Right ventricle myocardium inferior (tissue), 1 donor: ENCODE measurements around the gene AKNAD1. TPM values are rescaled to one million over a fixed set of nuclear protein-coding genes. Genes with fewer than 3 reads are reported as not detected.
"Not testable (repeated sequence)": the region's sequence is repeated elsewhere in the genome, so short reads cannot be mapped to it uniquely, and the experiment has no call there.

Experiments
- ATAC-seq: fragments of 200-7000 bp; cut with Tn5 transposase; one replicate; pipeline ENCODE4 v1.9.1; 2020; ENCODE audit warnings: mild to moderate bottlenecking, moderate library complexity
- DNase-seq: peaks from one replicate; pipeline ENCODE4 v3.0.0; 2021; ENCODE audit errors: missing footprints
- intact Hi-C: fragments of 100-400 bp; cut with DNase I; formaldehyde crosslinking; loops from one replicate; pipeline ENCODE4 v1.11.0; 2022
- long read RNA-seq: library from polyadenylated mRNA; unstranded; transcript quantifications from one replicate; pipeline ENCODE4 v2.0.0, GENCODE V29; 2021
- total RNA-seq: library from RNA; stranded (reverse); fragmentation: NEBNext Ultra II Directional; extraction: Animal tissue kit (Norgen Biotek cat#: 25700); gene quantifications from one replicate; pipeline ENCODE4 v1.2.1, GENCODE V29; 2021
- donor health status: DM: no; HTN: yes; CAD: no; lungs with severe emphysema.

The AKNAD1 gene, protein sequence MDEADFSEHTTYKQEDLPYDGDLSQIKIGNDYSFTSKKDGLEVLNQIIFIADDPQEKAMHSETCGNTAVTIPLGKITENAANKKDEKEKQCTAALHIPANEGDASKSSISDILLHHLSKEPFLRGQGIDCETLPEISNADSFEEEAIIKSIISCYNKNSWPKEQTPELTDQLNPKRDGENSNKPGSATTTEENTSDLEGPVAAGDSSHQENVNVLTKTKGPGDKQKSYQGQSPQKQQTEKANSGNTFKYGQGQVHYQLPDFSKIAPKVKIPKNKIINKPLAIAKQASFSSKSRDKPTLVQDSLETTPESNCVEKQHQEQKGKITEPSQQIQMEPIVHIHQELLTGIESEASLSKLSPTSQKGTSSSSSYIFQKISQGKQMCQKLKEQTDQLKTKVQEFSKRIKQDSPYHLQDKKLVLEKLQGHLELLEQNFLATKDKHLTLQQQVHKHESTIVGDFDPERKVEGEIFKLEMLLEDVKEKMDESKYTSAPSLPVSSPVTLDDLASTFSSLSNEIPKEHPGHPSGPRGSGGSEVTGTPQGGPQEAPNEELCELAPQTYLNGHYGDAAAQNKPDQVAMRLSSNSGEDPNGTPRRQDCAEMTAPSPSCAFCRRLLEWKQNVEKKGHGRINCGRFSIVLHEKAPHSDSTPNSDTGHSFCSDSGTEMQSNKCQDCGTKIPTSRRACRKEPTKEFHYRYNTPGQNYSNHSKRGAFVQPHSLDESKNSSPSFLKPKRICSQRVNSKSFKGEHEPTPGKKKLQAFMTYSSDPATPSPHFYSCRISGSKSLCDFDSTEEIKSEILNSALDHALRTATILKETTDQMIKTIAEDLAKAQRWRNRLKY
- not detected for total RNA-seq
- long read RNA-seq, result 0 reads

DNA sequence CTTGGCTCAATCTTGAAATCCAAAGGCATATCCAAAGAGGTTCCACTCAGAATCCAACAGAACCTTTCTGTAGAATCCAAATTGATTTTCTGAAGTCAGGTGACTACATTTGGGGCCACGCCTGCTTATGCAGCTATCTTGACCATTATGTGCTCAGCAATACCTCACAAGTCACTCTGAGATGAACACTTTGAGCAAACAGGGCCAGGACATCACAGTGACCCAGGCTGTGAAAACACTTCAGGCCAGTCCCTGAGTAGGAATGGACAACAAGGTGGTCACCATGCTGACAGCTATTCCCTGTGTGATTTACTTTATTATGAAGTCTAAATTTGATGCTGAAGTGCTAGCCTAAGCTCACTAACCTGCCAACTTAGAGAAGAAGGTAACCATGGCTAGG, at the start of gene AKNAD1:
AKNAD1 (minus strand) TSS at position 101 of the 400 bp plus-strand sequence. CDS start 4,430 bp downstream, outside the sequence.
- ATAC-seq (no peak), DNase-seq (no peak)
- intact Hi-C loops, result no loop called here

DNA sequence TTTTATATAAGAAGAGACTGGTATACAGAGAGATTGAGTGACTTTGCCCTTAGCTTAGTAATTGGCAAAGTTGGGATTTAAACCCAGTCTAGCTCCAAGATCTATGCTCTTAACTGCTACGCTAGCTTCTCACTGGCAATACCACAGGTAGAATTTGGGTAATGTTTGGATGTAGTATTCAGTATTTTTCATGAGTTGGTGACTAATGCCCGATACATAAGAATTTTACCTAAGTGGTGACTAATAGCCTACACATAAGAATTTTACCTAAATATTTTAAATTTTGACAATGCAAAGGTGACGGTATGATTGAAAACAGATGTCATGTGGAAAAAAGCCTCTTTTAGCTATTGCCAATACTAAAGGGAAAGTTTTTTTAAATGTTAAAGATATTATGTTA, 44.2 kb upstream of the AKNAD1 start:
- no peak for ATAC-seq
- intact Hi-C loops, result no loop called here
- DNase-seq, result no peak

DNA sequence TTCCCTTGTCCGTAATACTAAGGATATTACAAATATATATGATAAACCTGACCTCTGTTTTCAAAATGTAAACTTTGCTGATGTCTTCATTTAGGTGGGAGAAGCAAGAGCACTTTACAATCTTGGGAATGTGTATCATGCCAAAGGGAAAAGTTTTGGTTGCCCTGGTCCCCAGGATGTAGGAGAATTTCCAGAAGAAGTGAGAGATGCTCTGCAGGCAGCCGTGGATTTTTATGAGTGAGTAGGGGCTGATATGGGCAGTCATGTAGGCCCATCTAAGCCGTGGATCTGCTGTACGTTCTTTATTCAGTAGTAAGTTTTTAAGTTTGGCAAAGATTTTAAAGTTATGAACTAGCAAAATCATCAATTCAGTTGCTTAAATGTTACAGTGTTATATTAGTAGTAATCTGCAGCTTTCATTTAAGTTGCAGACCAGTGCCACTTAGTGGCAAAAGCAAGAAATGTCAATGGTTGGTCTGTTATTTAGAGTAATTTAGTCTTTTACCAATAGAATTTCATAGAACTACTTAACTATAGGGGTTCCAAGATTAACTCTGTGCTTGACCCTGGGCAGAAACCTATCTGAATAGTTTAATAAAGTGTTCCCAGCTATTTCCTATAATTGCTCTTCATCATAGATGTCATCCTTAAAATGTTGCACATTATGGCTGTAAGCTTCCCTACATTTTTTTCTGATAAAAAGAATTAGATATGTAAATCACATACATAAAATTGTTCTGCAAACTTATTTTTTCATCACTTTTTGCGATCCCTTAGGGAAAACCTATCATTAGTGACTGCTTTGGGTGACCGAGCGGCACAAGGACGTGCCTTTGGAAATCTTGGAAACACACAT, 41.2 kb upstream of the AKNAD1 start:
- intact Hi-C loops, result loop anchor here (1.0 kb wide), 1 partner anchor 71 kb away; no protein-coding TSS in a partner anchor
- DNase-seq (no peak), ATAC-seq (peak; percentile 68)

DNA sequence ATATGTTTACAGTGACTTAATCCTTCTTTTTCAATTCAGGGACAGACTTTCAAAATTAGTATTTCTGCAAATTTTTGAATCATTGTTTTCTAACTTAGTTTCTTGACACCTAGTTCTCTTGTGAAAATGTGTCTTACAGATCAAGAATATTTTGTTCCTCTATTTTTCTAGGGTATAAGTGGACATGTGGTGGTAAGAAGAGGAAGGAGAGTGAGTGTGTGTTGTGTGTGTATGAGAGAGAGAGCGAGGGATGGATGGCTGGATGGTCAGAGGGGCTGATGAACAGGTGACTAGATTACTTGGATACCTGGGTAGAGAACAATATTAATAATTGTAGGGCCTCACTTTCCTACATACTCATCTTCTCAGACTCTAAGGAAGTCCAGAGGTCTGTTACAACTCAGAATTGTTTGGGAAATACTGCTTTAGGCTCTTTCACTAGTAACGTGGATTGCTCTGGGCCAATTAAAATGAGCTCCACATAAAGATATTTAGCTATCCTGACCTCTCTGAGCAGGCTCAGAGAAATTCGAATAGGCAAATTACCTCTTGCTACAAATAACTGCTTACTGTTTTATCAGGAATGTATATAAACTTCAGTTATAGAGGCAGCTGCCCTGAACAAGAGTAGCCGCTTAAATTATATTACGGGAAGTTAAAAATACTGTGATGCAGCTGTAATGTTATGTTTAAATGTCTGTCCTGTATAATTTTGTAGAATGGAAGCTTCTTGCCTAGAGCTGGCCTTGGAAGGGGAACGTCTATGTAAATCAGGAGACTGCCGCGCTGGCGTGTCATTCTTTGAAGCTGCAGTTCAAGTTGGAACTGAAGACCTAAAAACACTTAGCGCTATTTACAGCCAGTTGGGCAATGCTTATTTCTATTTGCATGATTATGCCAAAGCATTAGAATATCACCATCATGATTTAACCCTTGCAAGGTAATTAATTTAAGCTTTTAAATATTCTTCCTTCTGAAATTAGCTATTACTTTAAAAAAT, 39.6 kb upstream of the AKNAD1 start:
- DNase-seq (no peak), ATAC-seq (no peak)
- intact Hi-C loops, result no loop called here

DNA sequence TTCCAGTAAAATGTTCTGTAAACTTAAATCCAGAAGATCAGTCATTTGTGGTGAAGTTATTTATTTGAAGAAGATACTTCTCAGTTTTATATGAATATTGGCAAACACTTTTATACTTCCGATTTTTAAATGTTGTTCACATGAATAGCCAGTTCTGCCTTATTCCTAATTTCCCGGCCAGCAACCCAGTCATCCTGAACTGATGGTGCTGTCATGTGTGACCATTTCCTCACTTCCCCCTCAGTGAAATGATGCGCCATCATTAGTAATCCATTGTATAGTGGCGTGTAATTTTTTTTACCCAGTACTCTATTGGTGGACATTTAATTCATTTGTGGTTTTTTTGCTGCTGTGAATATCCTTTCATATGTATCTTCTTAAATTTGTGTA, 36.2 kb upstream of the AKNAD1 start:
- DNase-seq (no peak), ATAC-seq (no peak)
- intact Hi-C loops, result no loop called here

DNA sequence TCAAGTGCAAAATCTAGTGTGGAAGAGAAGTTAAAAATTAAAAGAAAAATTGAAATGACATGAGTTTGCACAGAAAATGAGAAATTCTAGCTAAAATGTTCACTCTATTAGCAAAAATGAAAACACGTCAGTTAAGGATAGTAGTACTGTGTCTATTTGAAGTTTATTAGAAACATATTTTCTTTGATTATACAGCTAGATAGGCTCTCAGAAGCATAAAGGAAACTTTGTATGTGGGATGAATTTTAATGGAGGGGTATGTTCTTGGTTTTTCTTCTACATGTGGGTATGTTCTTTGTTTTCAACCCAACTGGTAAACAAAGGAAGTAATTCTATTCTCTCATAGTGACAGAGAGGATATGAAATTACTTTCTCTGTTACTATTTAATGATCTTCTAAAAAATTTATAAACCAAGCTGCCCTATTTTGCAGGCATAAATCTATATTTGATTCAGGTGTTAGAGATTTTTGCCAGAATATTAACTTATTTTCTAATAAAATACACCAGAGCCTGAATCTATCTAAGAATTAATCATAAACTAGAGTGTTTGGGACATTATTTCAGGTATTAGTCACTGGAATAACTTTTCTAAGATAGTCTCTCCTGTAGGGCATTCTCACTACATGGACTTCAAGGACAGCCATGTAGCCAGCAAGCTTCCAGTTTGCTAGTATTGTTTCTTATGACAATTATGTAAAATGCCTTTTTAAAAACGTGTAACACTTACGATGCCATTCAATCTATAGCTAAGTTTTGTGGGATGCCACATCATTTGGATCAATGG, 35.7 kb upstream of the AKNAD1 start:
- no peak for DNase-seq
- intact Hi-C loops, result no loop called here
- no peak for ATAC-seq

DNA sequence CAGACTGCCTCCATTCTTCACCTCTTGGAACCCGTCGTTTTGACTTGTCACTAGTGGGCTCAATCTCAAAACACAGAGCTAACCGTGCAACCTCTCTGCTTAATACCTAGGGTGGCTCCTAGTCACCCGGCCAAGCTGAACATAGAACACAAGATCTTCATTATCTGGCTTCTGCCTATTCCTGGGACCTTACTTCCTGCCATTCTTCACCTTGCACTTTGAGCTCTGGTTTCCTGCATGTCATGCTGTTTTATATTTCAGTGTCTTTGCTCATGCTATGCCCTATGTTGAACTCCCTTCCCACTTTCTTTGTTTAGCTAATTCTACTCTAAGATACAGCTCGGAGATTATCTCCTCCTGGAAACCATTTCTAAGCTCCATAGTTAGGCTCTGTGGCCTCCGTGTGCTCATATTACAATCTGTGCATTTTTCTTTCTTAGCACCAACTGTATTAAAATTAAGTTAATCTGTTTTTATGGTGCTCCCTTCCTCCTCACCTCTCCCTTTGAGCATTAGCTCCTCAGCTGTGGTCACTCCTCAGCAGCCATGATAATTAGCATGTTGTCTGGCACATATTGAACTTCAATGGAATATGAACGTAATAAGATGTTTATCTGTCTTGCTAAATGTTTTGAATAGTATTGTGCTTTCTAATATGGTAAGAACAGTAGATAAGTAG, 33.0 kb upstream of the AKNAD1 start:
- ATAC-seq, result no peak
- intact Hi-C loops, result no loop called here
- no peak for DNase-seq

DNA sequence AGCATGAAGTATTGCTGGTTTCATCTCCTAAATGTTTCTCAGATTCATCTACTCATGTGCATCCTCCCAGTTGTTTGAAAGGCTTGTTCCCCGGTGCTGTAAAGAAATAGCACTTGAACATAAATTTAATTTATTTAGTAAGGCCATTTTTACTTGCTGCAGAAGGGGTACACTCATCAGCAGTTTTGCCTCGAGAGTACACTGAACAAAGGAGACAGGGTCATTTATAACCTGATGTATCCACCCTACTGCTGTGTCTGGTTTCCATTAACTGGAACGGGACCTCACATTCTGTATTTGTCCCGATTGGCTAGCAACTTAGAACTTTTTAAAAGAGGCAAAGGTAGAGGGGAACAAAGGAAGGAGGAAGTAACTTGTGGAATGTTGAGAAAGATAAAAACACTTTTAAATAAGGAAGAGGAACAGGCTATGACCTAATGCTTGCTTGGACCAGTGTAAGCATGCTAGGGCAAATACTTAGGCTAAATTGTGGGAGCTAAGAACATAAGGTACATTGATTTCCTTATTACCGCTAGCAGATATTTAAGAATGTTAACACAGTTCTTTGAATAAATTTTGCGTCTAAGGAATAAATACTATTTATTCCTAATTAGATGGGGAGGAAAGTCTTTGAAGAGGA, 32.2 kb upstream of the AKNAD1 start:
- intact Hi-C loops, DNase-seq, ATAC-seq: not testable (repeated sequence)

DNA sequence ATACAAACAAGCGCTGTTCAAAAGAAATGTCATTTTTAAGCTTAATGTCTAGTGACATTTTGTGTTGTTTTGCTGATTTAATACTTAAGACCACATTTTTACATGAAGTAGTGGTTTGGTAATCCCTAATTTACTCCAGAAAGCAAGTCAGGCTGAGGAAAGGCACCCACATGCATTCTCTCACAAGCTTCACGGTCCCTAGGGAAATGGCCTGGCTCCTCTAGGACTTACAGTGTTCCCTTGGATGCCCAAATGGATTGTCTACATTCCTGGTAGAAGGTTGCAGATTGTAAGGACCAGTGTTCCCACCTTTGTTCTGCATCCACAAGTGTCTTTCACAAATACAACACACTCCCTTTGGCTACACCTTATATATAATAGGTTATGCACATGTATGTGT, 29.4 kb upstream of the AKNAD1 start:
- intact Hi-C loops, result no loop called here
- no peak for DNase-seq
- no peak for ATAC-seq

DNA sequence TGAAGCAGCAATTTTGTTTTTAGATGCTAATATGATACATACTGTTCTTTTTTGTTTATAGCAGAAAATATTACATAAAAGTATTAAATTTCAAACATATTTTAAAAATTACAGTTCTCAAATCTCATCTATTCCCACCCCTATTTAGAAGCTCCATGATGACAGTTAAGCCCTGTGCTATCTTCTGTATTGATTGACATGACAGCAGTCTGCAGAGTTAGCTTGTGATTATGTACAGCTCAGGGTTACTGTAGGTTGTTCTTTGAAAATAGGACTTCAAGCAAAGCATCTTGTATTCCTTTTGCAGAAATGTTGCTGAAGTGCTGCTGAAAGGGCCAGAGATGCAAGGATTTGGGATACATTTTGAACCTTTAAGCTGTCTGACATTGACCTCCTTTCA, 28.1 kb upstream of the AKNAD1 start:
- intact Hi-C loops, result no loop called here
- no peak for ATAC-seq
- DNase-seq, result no peak

DNA sequence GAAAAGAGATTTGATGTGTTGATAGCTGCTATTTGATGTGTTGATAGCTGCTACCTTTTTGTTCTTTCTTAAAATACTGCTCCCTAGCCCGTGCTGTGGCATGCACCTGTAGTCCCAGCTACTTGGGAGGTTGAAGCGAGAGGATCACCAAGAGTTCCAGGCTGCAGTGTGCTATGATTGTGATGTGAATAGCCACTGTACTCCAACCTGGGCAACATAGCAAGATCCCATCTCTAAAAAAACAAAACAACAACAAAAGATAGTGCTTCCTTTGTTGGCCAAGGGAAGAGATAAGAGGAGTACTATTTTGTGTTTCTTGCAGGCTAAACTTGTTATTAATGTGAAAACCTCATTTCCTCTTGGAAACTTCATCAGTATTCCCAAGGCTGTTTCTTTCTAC, 25.9 kb upstream of the AKNAD1 start:
- DNase-seq, result no peak
- intact Hi-C loops, result no loop called here
- ATAC-seq, result no peak

DNA sequence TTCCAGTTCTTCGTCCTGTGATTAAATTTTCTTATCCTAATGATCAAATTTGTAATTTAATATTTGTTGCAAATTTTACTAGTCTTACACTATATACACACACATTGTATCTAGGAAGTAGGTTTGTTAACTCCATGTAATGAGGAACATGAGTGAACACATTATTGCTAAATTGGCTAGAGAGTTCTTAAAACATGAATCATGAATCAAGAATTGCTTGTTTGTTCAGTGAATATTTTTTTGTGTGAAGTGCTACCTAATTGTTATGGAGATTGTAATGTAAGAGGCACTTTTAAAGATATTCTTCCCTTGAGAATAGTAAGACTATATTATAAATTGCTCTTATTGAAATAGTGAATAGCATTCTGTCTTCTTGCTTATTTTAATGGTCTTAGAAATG, 24.5 kb upstream of the AKNAD1 start:
- DNase-seq, result no peak
- intact Hi-C loops, result no loop called here
- ATAC-seq, result no peak

DNA sequence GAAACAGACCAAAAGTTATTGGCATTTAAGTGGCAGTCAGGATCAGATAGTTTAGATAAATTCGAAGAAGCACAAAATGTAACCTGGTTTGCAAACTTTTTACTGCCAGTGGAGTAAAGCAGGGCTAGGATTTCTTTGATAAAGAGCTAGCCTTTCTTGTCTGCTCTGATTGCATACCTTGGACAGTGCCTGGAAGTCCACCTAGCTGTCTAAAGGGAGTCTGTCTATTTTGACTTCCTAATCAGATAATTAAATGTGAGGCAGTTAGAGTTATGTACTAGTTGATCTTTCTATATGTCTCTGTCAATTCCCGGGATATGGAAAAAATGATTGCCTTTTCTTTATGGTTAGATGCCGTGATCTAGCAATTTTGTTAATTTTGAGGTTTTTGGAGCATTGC, 24.0 kb upstream of the AKNAD1 start:
- intact Hi-C loops, result no loop called here
- no peak for ATAC-seq

DNA sequence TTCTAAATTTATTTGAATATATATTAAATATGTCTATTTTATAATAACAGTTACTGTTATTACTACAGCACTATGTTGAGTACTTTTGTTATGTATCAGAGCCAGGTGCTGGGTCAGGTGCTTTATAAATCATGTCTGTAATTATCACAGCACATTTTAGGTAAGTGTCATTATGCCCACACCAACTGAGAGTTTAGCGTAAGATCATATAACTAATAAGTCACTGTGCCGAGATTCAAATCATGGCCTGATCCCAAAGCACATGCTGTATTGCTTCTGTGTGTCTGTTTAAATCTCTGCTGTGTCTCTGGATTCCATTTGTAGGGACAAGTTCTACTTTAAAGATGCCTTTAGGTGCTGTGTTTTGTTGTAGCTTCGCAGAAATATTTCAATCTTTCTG, 21.8 kb upstream of the AKNAD1 start:
- DNase-seq, result no peak
- intact Hi-C loops, result loop anchor here (5.0 kb wide), 1 partner anchor 51 kb away; no protein-coding TSS in a partner anchor
- ATAC-seq, result no peak

More for the DNA sequence above, 24.0 kb upstream of the AKNAD1 start:
- no peak for DNase-seq

DNA sequence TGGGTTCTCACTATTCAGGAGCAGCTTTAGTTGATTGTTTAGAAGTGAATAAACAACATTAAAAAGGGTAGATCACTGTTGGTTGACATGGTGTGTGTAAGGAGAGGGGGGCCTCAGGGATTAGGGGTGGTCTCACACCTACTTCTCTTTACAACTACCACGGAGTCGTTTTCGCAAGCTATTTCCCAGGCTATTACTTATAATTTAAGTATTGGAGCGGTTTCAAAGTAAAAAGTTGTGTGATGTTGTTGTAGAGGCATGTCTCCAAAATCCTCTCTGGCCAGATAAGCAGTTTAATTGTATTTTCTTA, 21.2 kb upstream of the AKNAD1 start:
- intact Hi-C loops, result loop anchor here (5.0 kb wide), 1 partner anchor 51 kb away; no protein-coding TSS in a partner anchor
- ATAC-seq, result no peak
- no peak for DNase-seq
